Upper lobe of right lung (tissue), 1 donor: ENCODE measurements around the gene TAAR6. TPM values are rescaled to one million over a fixed set of nuclear protein-coding genes. Genes with fewer than 3 reads are reported as not detected.

ENCODE experiments used
- ATAC-seq: fragments of 200-7000 bp; cut with Tn5 transposase; one replicate; pipeline ENCODE4 v1.9.1; 2020; ENCODE audit warnings: mild to moderate bottlenecking, moderate library complexity
- DNase-seq: peaks from one replicate; pipeline ENCODE4 v3.0.0-alpha.2; 2020
- H3K27ac ChIP-seq: fragments of 200-600 bp; one replicate; pipeline ENCODE4 v1.8.0; 2022
- H3K27me3 ChIP-seq: fragments of 200-600 bp; one replicate; pipeline ENCODE4 v1.8.0; 2022; ENCODE audit warnings: mild to moderate bottlenecking
- H3K36me3 ChIP-seq: fragments of 200-600 bp; one replicate; pipeline ENCODE4 v1.8.0; 2022
- H3K4me1 ChIP-seq: fragments of 200-600 bp; one replicate; pipeline ENCODE4 v1.8.0; 2022
- H3K4me3 ChIP-seq: fragments of 200-600 bp; one replicate; pipeline ENCODE4 v1.8.0; 2022; ENCODE audit warnings: mild to moderate bottlenecking
- H3K9me3 ChIP-seq: fragments of 200-600 bp; one replicate; pipeline ENCODE4 v1.8.0; 2022
- CTCF ChIP-seq: fragments of 200-600 bp; IDR thresholded peaks from one replicate; pipeline ENCODE4 v1.8.0; 2022; ENCODE audit warnings: antibody characterized with exemption
- intact Hi-C: fragments of 100-400 bp; cut with DNase I; formaldehyde crosslinking; loops from one replicate; pipeline ENCODE4 v1.11.0; 2022
- total RNA-seq: library from RNA; stranded (reverse); fragmentation: NEBNext Ultra II Directional; extraction: Animal tissue kit (Norgen Biotek cat#: 25700); gene quantifications from one replicate; pipeline ENCODE4 v1.2.1, GENCODE V29; 2021
- donor health status: DM: no; HTN: yes; CAD: no; lungs with severe emphysema.

The TAAR6 gene
- total RNA-seq, 1 donor from 2014 or later: not detected

GRCh38 chr6:132607544-132608233, 37.6 kb downstream of the TAAR6 start:
- ATAC-seq (no peak), DNase-seq (no peak)
- TF ChIP-seq CTCF: no peak
- Histone ChIP-seq H3K27ac (no peak overlapping the region), H3K4me3 (no peak overlapping the region), H3K4me1 (no peaks in the 10 kb centered on the region), H3K27me3 (no peaks in the 10 kb centered on the region), H3K36me3 (no peaks in the 10 kb centered on the region), H3K9me3 (no peaks in the 10 kb centered on the region)
- intact Hi-C loops: no loop called here

GRCh38 chr6:132611616-132612015, 41.5 kb downstream of the TAAR6 start:
- DNase-seq (no peak), ATAC-seq (no peak)
- TF ChIP-seq CTCF: no peak
- Histone ChIP-seq H3K4me1 (no peaks in the 10 kb centered on the region), H3K9me3 (no peaks in the 10 kb centered on the region), H3K27ac (no peak overlapping the region), H3K27me3 (no peaks in the 10 kb centered on the region), H3K4me3 (no peak overlapping the region), H3K36me3 (no peaks in the 10 kb centered on the region)
- intact Hi-C loops: no loop called here

GRCh38 chr6:132612449-132613108, 42.5 kb downstream of the TAAR6 start:
- intact Hi-C loops: no loop called here

GRCh38 chr6:132614554-132614953, 44.4 kb downstream of the TAAR6 start:
- intact Hi-C loops: no loop called here
- no peak overlapping the region for H3K4me3 ChIP-seq
- H3K36me3 ChIP-seq: no peaks in the 10 kb centered on the region
- no peak overlapping the region for H3K27ac ChIP-seq
- no peaks in the 10 kb centered on the region for H3K27me3 ChIP-seq
- ATAC-seq (no peak), DNase-seq (no peak)
- TF ChIP-seq CTCF: no peak
- H3K9me3 ChIP-seq: no peaks in the 10 kb centered on the region
- H3K4me1 ChIP-seq: no peaks in the 10 kb centered on the region

More at GRCh38 chr6:132612449-132613108, 42.5 kb downstream of the TAAR6 start:
- TF ChIP-seq CTCF: no peak
- Histone ChIP-seq H3K4me1 (no peaks in the 10 kb centered on the region), H3K27ac (no peak overlapping the region), H3K4me3 (no peak overlapping the region), H3K9me3 (no peaks in the 10 kb centered on the region), H3K27me3 (no peaks in the 10 kb centered on the region), H3K36me3 (no peaks in the 10 kb centered on the region)
- no peak for ATAC-seq
- no peak for DNase-seq

- Histone ChIP-seq H3K27ac (no peak overlapping the region), H3K4me3 (no peak overlapping the region), H3K36me3 (no peaks in the 10 kb centered on the region), H3K9me3 (no peaks in the 10 kb centered on the region), H3K27me3 (no peaks in the 10 kb centered on the region), H3K4me1 (no peaks in the 10 kb centered on the region)
- DNase-seq (no peak), ATAC-seq (no peak)
- no peak for TF ChIP-seq CTCF
- intact Hi-C loops: no loop called here
Observed at GRCh38 chr6:132616677-132617076, 46.6 kb downstream of the TAAR6 start.

Other genes with a start within 250 kb of the TAAR6 start
- gene MOXD1, start 168.8 kb upstream of the TAAR6 start, total RNA-seq: 24.0 TPM
- 89.1 TPM for gene STX7, start 57.2 kb upstream of the TAAR6 start, total RNA-seq
- gene TAAR9, start 32.0 kb upstream of the TAAR6 start, total RNA-seq: not detected
- not detected for gene TAAR8, start 17.6 kb upstream of the TAAR6 start, total RNA-seq
- not detected for gene TAAR5, start 19.4 kb downstream of the TAAR6 start, total RNA-seq
- not detected for gene TAAR2, start 54.0 kb downstream of the TAAR6 start, total RNA-seq
- not detected for gene TAAR1, start 88.9 kb downstream of the TAAR6 start, total RNA-seq
- 10.1 TPM for gene VNN1, start 143.7 kb downstream of the TAAR6 start, total RNA-seq
- 14.0 TPM for gene VNN2, start 187.6 kb downstream of the TAAR6 start, total RNA-seq
- 8.9 TPM for gene SLC18B1, start 228.3 kb downstream of the TAAR6 start, total RNA-seq
- 966 TPM for gene RPS12, start 244.2 kb downstream of the TAAR6 start, total RNA-seq